GM21515 (cell line): ENCODE measurements around the gene PLCXD1.
"Not testable (repeated sequence)": the region's sequence is repeated elsewhere in the genome, so short reads cannot be mapped to it uniquely, and the experiment has no call there.

Experiments
- ATAC-seq: cut with Tn5 transposase; IDR thresholded peaks from one replicate; pipeline ENCODE4 v1.9.1; 2021; ENCODE audit not compliant: unreplicated experiment

Gene PLCXD1

DNA sequence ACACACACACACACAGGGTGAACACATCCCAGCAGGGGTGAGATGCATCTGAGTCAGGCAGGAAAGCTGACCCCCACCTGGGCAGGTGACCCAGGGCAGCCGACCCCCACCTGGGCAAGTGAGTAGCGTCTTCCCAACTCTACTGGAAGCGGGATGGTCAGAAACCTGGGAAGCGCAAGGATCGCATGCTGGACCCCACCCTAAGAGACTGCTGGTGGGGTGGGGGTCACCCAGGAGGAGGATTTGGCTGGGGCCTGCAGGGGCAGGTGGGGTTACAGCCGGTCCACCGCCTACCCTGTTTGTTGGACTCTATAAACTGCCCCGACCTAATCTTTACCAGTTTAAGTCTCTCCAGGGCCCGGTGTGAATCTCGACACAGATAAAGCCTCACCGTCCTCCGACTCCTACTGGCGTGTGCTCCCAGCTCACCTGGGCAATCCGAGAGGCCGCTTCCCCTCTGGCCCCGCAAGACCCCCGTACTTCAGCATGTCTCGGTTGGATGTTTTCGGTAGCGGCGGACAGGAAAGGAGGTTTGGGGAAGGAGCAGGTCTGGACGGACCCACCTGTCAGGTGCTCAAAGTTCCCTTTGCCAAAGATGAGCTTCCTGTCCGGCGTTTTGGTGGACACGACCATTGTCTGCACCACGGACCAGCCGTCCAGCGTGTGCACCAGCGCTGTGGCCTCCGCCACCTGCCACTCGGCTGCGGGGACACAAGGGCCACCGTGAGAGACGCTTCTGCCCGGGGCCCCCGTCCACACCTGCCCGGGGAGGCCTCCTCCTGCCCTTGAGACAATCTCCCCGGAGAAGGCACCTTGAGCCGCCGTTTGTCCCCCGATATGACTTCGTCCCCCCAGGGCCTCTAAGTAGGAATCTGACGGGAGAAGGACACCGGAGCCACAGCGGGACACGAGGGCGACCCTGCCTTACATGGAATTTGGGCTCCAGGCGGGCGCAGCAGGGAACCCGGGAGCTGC lies 35.5 kb downstream of the PLCXD1 start:
- ATAC-seq, result no peak

DNA sequence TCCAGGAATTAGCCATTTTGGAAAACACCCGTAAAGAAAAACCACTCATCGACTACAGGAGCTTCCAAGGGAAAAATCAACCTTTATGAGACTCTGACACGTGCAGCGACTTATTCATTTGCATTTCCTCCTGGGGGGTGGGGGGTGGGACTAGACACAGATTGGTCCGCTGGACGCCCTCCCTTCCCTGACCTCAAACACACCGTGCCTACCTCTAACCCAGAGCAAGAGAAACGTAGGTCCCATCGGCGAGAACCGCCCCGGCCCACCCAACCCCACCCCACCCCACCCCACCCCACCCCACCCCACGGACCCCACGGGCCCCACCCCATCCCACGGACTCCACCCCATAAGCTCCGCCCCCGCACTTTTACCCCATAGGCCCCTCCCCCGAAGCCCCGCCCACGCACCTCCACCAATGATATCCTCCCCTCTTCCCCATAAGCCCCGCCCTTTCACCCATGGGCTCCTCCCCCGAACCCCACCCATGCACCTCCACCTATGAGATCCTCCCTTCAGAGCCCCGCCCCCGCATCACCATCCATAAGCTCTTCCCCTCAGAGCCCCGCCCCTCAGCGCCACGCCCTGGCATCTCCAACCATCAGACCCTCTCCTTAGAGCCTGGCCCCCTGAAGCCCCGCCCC lies 36.4 kb downstream of the PLCXD1 start:
- ATAC-seq, result no peak

DNA sequence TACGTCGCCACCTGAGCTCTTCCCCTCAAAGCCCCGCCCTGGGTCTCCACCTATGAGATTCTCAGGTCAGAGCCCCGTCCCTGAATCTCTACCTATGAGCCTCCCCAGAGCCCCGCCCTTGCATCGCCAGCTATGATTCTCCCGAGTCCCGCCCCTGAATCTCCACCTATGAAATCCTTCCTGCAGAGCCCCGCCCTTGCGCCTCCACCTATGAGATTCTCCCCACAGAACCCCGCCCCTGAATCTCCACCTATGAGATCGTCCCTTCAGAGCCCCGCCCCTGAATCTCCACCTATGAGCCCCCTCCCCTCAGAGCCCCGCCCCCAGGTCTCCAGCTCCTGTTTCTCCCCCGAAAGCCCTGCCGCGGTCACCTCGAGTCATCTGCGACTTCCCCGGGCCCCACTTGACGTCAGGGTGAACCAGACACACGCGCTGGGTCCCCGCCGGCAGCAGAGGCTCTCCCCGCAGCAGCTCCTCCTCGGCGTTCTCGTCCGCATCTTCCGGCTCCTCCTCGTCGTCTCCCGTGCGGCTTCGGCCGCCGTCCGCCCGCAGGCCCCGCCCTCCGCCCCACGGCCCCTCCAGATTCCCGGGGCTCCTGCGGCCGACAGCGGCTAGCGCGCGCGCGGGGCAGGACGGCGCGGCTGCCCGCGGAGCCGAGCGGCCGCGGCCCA lies 37.0 kb downstream of the PLCXD1 start:
- ATAC-seq, result peak; percentile 60

DNA sequence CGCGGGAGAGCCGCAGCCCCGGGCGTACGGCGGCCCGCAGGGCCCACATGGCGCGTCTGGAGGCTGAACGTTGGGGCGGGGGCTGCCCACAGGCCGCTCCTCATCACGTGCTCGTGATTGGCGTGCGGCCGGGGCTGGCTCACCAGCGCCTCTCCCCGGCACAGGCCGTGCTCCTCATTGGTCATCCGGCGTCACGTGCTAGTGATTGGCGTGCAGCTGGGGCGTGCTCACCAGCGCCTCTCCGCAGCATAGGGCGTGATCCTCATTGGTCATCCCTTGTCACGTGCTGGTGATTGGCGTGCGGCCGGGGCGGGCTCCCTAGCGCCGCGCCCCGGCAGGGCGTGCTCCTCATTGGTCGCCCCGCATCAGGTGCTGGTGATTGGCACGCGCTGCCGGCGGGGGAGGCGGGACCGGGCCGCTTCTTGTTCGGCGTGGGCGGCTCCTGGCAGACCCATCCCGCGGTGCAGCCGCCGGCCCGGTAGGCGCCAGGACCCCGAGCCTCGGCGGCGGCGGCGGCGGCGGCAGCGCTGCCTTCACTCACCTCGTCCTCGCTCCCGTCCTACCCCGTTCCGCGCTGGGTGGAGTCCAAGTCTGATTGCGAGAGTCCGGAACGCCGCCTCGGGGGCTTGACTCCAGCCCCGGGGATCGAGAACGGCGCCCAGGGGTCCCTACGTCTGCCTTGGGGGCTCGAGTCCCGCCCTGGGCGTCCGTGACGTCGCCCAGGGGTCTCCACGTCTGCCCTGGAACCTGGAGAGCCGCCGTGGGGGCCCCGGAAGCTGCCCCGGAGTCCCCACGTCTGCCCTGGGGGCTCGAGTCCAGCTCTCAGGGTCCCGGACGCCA lies 37.8 kb downstream of the PLCXD1 start, which contains the start of gene GTPBP6:
Gene GTPBP6, minus strand, starts transcription at position 58 of the 840 bp plus-strand sequence. Its CDS starts 9 bp downstream, at position 49.
- ATAC-seq, result peak; percentile 81

DNA sequence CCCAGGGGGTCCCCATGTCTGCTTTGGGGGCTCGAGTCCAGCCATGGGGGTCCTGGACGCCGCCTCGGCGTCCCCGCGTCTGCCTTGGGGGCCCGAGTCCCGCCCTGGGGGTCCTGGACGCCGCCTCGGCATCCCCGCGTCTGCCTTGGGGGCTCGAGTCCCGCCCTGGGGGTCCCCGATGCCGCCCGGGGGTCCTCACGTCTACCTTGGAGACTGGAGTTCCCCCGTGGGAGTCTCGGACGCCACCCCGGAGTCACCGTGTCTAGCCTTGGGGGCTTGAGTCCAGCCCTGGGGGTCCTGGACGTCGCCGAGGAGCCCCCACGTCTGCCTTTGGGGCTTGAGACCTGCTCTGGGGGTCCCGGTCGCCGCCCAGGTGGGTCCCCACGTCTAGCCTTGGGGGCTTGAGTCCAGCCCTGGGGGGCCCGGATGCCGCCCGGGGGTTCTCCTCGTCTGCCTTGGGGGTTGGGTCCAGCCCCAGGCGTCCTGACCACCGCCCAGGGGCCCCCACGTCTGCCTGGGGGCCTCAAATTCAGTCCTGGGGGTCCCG lies 38.5 kb downstream of the PLCXD1 start:
- ATAC-seq, result no peak

DNA sequence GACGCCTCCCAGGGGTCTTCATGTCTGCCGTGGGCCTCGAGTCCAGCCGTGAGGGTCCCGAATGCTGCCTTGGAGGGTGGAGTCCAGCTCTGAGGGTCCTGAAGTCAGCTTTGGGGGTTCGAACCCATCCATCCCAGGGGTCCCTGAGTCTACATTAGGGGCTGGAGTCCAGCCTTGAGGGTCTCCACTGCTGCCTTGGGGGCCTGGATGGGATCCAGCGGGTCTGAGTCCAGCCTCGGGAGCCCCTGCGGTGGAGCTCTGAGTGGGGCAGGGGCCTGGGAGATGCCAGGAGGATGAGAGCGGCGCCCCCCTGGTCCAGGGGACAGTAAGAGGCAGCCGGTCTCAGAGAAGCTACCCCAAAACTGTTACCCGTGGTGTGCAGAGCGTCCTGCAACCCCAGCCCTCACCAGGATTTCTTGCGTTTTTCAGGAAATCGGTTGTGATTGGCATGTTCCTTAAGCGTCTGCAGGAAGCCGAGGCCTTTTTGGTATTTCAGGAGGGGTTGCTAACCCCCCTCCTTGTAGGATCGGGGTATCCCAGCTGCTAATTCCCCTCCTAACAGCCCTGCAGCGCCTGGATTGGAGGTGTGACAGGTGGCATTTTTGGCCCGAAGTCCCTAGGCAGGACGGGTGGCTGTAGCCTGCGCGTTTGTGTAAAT lies 39.1 kb downstream of the PLCXD1 start:
- ATAC-seq, result no peak

DNA sequence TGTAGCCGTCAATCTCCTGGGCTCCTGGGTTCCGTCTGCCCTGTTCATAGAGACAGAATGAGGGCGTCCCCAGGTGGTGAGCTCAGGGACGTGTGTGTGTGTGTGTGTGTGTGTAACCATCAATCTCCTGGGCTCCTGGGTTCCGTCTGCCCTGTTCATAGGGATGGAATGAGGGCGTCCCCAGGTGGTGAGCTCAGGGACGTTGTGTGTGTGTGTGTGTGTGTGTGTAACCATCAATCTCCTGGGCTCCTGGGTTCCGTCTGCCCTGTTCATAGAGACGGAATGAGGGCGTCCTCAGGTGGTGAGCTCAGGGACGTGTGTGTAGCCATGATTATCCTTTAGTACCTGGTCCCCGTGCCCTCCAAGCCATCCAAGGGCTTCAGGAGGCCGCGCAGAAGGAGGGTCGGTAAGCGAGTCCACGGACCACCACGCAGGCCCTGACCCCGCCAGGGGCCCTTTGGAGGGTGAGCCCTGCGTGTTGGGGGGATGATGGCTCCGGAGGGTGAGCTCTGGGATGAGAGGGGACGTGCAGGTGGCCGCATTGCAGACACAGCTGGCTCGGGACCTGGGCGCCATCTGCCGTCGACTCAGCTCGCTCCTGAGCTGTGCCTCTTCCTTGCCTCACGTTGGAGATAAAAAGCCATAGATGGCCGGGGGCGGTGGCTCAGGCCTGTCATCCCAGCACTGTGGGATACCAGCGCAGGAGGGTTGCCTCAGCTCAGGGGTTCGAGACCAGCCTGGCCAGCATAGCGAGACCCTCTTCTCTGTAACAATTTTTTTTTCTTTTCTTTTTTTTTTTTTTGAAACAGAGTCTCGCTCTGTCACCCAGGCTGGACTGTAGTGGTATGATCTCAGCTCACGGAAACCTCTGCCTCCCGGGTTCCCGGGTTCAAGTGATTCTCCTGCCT lies 42.8 kb downstream of the PLCXD1 start:
- ATAC-seq, result no peak

DNA sequence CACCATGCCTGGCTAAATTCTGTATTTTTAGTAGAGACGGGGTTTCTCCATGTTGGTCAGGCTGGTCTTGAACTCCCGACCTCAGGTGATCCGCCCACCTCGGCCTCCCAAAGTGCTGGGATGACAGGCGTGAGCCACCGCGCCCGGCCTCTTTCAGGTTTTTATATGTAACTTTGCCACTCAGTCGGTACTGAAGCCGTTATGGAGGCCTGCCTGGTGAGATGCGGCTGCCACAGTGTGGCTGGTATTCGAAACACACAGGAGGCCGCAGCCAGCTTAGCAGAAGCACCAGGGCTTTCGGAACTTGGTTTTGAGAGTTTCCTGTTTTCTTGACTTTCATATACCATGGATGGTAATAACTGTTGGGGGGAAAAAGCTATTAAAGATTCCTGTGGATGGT lies 43.5 kb downstream of the PLCXD1 start:
- ATAC-seq, result not testable (repeated sequence)

DNA sequence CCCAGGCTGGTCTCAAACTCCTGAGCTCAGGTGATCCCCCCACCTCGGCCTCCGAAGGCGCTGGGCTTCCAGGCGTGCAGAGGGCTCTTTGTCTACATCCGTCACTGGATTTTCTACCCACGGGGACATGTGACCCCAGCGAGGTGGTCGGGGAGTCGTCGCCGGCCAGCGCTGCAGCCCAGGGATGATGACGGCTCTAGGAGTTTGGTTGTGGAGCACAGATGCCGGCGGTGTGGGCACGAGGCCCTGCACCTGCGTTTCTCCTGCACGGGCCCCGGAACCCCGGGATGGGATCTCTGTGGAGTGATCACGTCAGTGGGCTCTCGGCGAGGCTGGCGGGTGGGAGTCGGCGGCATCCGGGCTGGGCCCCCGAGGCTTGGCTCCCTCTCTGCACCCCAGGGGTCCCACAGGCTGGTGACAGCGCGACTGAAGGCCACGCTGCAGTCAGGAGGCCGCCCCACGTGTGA lies 46.5 kb downstream of the PLCXD1 start:
- no peak for ATAC-seq

DNA sequence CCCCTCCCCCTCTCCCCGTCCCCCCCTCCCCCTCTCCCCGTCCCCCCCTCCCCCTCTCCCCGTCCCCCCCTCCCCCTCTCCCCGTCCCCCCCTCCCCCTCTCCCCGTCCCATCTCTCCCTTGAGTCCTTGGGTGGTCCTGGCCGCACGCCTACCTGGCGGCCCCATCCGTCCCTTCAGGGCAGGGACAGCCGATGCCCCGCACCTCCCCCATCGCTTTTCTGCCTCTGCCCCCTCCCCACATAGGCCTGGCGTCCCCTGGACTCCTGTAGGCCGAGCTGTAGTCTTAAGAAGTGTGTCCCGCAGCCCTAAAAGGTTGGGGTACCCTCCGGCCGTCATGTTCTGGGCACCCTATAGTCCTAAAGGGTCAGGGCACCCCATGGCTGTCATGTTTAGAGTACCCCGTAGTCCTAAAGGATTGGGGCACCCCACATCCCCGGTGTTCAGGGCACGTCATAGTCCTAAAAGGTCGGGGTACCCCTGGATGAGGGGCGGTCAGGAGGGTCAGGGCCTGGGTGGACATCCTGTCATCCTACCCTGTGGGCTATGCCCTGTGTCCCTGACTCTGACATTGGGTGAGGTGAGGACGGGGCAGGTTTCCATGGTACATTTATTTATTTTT lies 48.2 kb downstream of the PLCXD1 start:
- ATAC-seq, result no peak

DNA sequence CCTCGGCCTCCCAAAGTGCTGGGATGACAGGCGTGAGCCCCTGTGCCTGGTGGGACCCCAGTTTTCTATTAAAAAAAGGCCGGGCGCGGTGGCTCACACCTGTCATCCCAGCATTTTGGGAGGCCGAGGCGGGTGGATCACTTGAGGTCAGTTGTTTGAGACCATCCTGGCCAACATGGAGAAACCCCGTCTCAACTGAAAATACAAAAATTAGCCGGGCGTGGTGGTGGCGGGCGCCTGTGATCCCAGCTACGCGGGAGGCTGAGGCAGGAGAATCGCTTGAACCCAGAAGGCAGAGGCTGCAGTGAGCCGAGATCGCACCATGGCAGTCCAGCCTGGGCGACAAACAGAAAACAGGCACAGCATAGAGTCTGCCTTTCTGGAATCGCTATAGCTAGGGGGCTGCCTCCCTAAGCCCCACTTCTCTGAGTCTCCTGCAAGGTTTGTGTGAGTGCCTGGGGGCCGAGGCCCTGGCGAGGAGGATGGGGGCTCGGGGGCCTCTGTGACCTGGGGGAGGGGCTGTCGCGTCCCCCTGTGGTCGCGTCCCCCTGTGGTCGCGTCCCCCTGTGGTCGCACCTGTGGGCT lies 49.1 kb downstream of the PLCXD1 start:
- not testable (repeated sequence) for ATAC-seq

DNA sequence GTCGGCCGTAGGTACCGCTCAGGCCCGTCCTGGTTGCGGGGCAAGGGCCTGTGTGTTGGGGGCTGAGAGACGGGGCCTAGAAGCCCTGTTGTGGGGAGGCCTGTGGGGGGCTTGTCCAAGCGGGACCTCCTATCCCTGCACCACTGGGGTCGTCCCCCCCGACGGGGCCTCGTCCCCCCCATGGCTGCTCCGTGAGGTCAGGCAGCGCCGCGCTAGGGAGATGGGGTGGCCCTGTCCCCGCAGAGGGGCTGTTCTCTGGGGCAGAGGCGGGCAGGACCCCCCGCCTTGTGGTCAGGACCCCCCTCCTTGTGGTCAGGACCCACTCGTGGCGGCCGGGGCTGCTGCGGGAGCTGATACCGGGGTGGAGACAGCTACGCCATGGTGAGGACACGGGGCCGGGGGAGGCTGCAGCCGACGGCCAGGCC lies 49.6 kb downstream of the PLCXD1 start:
- ATAC-seq, result no peak

DNA sequence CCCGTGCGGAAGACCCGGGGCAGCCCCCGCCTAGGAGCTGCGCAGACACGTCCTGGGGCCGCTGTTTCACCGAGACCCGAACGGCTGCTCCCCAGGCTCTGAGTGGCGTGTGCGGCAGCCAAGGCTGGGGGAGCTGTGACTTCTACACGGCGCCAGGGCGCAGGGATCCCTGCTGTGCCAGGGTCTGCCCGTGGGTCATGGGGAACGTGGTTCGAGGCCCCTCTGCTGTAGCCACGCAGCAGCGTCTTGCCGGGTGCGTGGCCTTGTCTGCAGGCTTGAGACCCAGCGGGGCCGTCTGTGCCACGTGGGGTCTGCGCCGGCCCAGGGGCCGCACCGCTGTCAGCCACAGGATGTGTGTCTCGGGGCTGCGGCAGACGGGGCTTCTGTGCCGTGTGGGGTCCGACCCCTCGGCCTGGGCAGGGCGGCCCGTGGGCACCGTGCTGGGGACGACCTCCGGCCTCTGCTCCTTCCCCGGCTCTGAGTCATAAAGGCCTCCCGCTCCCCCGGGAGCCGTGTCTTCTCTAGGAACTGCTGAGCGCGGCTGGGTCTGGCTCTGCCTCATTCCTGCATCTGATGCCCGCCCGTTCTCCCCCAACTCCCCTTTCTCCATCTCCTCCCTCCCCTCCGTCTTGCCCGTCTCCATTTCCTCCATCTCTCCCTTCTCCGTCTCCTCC lies 50.1 kb downstream of the PLCXD1 start:
- ATAC-seq, result no peak

DNA sequence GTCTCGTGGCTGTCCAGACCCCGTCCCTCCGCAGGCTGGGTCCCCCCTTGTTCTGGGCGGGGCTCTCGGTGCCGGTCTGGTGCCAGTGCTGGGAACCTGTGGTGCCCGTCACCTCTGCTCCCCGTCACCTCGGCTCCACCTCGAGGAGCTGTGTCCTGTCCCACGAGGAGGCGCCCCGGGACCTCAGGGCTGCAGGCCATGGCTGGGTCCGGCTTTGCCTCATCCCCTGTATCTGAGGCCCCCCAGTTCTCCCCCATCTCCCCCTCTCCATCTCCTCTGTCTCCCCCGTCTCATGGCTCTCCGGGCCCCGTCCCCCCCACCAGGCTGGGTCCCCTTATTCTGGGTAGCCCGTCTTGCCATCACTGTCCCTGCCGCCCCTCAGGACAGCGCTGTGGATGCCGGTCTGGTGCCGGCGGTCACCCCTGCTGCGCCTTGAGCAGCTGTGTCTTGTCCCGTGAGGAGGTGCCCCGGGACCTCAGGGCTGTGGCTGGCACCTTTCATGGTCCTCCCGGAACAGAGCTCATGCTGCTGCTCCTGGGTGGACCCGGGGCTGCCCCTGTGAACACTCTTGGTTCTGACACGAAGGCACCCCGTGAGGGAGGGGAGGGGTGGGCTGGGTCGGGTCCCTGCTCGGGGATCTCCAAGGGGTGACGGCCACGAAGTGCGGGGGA lies 50.8 kb downstream of the PLCXD1 start:
- no peak for ATAC-seq

DNA sequence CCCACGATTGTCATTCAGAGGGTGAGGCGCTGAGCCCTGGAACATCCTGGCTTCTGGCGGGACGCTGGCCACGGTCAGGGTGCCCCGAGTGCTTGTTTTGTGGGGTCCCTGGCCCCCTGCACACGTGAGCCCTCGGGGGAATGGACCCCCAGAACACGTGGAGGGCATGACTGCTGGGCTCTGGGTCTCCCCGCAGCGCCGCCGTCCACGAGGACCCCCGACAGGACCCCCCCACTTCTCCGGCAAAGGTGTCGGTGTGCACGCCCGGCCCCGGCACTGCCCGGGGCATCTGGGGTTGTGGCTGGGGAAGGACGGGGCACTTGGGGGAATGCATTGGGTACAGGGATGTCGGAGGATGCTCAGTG lies 51.3 kb downstream of the PLCXD1 start:
- ATAC-seq, result no peak

DNA sequence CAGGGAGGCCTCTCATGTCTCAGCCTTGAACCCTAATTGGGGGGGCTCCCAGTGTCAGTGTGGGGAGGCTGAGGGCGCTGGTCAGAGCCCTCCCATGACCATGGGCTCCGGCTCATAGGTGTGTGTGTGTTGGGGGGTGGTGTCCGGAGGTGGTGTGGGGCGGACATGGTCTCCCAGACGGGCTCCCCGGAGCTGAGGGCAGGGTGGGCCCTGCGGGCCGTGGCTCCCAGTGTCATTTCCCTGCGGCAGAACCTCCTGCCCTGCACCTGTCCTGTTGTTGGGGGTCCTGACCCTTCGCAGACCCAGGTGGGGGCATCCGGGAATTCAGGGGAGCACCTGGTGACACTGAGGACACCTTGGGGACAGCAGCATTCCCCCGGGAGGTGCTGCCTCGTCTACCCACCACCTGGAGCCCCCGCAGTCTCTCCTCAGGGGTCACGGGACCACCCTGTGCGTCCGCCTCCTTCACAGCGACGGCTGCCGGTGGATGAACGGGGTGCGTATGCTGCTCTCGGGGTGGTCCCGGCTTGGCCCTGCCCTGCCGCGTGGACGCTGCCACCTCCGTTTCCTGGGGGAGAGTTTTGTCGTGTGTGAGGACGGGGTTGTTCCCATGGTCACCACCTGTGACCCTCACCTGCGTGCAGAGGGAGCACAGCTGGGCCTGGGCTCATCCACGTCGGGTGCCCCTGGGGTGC lies 51.9 kb downstream of the PLCXD1 start:
- ATAC-seq, result no peak
